Raji (cell line): ENCODE measurements around the gene LBR.

Experiments
- POLR2A ChIP-seq: IDR thresholded peaks from 2 replicates; pipeline ENCODE4 v1.6.1; 2011; ENCODE audit warnings: low read depth, low read length, control low read depth; ENCODE audit not compliant: insufficient read depth

The LBR gene

GRCh38 chr1:225396357-225396756, 31.5 kb downstream of the LBR start:
- TF ChIP-seq POLR2A = no peak

DNA sequence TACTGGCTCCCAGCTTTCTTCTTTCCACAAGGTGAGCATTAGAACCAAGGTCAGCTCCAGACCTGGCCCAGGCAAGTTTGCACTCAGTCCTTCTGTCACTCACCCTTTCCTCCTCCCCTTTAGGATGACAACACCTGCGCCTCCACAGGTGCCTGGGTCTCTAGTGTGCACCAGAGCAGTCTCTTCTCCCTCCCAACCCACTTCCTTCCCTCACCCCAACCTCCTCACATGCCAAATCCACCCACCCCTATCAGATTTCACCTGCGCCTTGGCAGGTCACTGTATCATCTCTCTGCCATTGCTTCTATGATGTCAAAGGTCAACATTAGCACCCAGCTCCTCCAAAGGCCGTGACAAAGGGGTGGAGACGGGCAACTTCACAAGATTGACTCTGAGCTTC, 38.0 kb downstream of the LBR start:
- no peak for TF ChIP-seq POLR2A

GRCh38 chr1:225388372-225388771, 39.5 kb downstream of the LBR start:
- no peak for TF ChIP-seq POLR2A

GRCh38 chr1:225380691-225381090, 47.1 kb downstream of the LBR start:
- TF ChIP-seq POLR2A = no peak

DNA sequence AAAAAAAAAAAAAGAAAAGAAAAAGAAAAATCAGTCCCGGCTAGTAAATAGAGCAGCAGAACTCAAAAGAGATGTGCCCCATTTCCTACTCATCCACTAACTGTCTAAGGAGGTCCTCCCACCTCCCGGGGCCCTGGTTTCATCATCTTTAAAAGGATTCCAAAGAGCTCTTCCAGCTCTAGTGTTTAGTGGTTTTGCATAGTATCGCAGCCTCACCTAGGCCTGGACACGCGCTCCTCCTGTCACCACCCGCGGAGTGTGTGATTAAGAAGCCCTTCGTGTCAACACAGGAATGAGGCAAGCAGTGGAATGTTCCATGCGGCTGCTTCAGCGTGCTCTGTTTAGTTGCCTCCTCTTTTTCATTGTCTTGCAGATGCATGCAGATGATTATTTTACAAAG, 49.0 kb downstream of the LBR start:
- no peak for TF ChIP-seq POLR2A

DNA sequence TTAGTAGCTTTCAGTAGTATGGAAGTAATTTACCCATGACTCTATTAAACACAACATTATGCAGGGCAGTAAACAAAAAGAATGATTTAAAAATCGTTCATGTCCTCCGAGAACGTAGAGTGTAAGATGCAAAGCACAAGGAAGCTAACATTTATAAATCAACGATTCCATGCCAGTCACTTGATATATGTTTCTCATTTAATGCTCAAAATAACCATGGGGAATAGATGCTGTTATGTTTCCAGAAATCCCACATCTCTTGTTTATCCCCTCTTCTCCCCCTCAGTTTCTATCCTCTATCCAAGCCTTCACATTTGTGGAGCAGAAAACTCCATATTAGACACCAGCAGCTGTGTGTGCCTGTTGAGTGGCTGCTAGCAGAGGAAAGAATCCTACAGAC, 52.8 kb downstream of the LBR start:
- TF ChIP-seq POLR2A = no peak

- no peak for TF ChIP-seq POLR2A
Measured at GRCh38 chr1:225373155-225373554, 54.7 kb downstream of the LBR start.

DNA sequence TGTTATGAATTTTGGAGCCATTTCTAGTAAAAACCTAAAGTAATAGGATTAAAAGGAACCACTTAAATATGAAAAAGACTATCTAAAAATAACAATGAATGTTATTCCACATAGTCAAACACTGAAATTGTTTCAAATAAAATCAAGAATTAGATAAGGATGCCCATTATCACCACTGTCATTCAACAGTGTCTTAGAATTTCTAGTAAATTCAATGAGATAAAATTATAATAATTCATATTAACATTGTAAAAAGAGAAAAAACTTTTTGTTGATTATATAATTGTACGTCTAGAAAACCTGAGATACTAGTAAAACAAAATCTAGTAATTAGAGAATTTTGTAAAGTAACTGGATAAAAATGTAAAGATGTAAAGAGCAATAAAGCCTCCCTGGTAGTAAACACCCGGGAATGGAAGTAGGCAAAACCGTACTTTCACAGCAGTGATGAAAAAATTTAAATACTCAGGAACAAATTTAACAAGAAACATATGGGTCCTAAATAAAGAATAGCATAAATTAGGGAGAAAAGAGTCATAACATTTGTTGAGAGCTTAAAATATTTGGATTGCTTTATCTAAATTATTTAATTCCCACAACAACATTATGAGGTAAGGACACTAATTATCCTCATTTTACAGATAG, 56.4 kb downstream of the LBR start:
- no peak for TF ChIP-seq POLR2A

GRCh38 chr1:225368036-225368552, 59.7 kb downstream of the LBR start:
- TF ChIP-seq POLR2A = no peak

DNA sequence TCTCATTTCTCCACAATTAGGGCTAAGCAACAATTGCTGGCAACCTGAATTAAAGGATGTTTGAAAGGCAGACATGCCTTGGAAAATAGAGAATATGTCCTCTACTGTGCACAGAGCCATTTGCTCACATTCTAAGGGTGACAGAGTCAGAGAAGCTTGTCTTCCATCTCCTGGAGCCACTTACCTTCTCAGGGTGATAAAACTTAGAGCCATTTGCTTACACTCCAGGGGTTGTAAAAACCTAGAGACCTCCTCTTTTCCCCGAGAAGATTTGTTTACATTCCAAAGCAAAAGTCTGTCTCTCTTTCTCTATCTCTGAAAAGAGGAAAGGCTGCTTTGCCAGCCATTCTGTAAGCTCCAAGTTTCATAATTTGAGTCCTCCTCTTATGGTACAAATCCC, 61.3 kb downstream of the LBR start:
- no peak for TF ChIP-seq POLR2A

- no peak for TF ChIP-seq POLR2A
Measured at GRCh38 chr1:225366018-225366417, 61.8 kb downstream of the LBR start.

DNA sequence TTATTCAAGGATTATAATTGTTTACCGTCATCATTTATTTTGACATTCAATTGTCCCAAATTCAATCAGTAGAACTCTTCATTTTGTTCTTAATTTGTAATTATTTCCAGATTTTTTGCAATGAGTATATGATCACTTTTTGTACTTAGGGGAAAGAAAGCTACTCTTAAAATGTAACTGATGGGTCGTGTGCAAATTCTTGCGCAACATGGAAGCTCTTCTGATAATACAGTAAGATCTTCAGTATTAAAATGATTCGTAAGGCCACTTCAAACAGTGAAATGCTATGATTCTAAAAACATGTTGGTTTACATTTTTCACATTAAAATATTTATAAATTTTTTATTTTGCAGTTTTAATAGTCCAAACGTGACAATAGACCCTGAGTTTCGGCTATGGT, 63.4 kb downstream of the LBR start:
- no peak for TF ChIP-seq POLR2A

- TF ChIP-seq POLR2A = no peak
Measured at GRCh38 chr1:225362805-225363204, 65.0 kb downstream of the LBR start.

GRCh38 chr1:225361176-225361575, 66.7 kb downstream of the LBR start:
- TF ChIP-seq POLR2A = no peak

DNA sequence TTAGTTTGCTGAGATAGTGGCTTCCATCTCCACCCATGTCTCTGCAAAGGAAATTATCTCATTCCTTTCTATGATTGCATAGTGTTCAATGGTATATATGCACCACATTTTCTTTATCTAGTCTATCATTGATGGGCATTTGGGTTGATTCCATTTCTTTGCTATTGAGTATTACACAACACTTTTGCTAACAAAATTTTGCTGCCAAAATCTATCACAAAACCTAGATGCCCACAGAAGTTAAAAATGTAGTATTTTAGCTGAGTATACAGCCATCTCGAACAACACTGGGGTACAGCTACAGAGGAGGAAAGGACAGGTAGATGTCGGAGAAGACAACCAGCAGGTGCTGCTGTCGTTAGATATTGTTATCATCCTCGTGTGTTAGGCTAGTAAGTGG, 67.7 kb downstream of the LBR start:
- no peak for TF ChIP-seq POLR2A

DNA sequence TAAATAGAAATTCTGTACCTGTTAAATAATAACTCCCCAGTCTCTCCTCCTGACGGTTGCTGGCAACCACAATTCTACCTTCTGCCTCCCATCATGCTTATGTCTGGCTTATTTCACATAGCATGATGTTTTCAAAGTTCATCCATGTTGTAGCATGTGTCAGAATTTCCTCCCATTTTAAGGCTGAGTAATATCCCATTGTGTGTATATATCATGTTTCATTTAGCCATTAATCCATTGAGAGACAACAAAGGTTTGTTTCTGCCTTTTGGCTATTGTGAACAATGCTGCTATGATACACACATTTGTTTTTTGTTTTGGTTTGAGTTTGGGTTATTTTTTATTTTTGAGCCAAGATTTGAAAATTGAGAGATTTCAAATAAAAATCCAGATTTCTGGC, 72.0 kb downstream of the LBR start:
- no peak for TF ChIP-seq POLR2A

DNA sequence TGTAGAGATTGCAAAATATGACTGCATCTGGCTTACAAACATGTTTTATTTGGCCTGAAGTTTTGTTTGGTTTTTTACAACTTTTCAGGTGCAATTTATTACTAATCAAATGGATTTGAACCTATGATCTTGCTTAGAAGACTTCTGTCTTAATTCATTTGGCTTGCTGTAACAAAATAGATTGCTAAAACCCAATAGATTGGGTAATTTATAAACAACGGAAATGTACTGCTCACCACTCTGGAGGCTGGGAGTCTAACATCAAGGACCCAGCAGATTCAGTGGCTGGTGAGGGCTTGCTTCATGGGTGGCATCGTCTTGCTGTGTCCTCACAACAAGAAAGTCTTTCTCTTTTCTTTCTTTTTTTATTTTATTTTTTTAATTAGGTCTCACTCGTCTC, 72.9 kb downstream of the LBR start:
- no peak for TF ChIP-seq POLR2A
